Activated CD4-positive, alpha-beta T cell treated with anti-CD3 and anti-CD28 coated beads, Interleukin-2, amount 50 U/mL, for 48 hours (primary cell): ENCODE results near the gene RNF8.

Experiments
- DNase-seq, 2 experiments: peaks; one replicate each; pipeline ENCODE4 v3.0.0-alpha.2; 2020

The RNF8 gene

GRCh38 chr6:37362101-37362828 is 8.5 kb downstream of the RNF8 start:
- DNase-seq = no peak

- DNase-seq = no peak
Observed at GRCh38 chr6:37365791-37366190, 12.0 kb downstream of the RNF8 start.

GRCh38 chr6:37366910-37367309 is 13.1 kb downstream of the RNF8 start:
- no peak for DNase-seq

- DNase-seq = no peak
Observed at GRCh38 chr6:37368961-37369320, 15.2 kb downstream of the RNF8 start.

GRCh38 chr6:37369321-37370201 is 15.8 kb downstream of the RNF8 start:
- no peak for DNase-seq

GRCh38 chr6:37371154-37372083 is 17.6 kb downstream of the RNF8 start:
- DNase-seq = no peak

GRCh38 chr6:37372116-37372515 is 18.3 kb downstream of the RNF8 start:
- no peak for DNase-seq

GRCh38 chr6:37373822-37374471 is 20.2 kb downstream of the RNF8 start:
- DNase-seq = no peak

- no peak for DNase-seq
Observed at GRCh38 chr6:37375376-37375775, 21.6 kb downstream of the RNF8 start.

- DNase-seq = no peak
Observed at GRCh38 chr6:37376078-37376743, 22.4 kb downstream of the RNF8 start.

- DNase-seq = peak in 1 of 2 experiments; percentile 3
Observed at GRCh38 chr6:37381579-37381978, 27.8 kb downstream of the RNF8 start.

GRCh38 chr6:37382994-37383765 is 29.4 kb downstream of the RNF8 start:
- DNase-seq = no peak

- DNase-seq = no peak
Observed at GRCh38 chr6:37388578-37388977, 34.8 kb downstream of the RNF8 start.

GRCh38 chr6:37389857-37390256 is 36.1 kb downstream of the RNF8 start:
- DNase-seq = no peak

GRCh38 chr6:37391120-37391519 is 37.3 kb downstream of the RNF8 start:
- no peak for DNase-seq

GRCh38 chr6:37392821-37393220 is 39.0 kb downstream of the RNF8 start:
- no peak for DNase-seq

- no peak for DNase-seq
Observed at GRCh38 chr6:37393381-37393929, 39.7 kb downstream of the RNF8 start.

GRCh38 chr6:37396571-37397180 is 42.9 kb downstream of the RNF8 start:
- no peak for DNase-seq

- DNase-seq = no peak
Observed at GRCh38 chr6:37399131-37399530, 45.3 kb downstream of the RNF8 start.

GRCh38 chr6:37399795-37400490 is 46.2 kb downstream of the RNF8 start:
- no peak for DNase-seq
